PC-3 (cell line): ENCODE data around the gene TCF20.

Experiments
- CTCF ChIP-seq: fragments of 300-600 bp; sonication (generic); conservative IDR thresholded peaks from 2 replicates; pipeline ENCODE4 v1.5.1; 2017; ENCODE audit warnings: antibody characterized with exemption, low read depth, mild to moderate bottlenecking, low read length
- EZH2phosphoT487 ChIP-seq: fragments of 300-600 bp; sonication (generic); IDR thresholded peaks from 2 replicates; pipeline ENCODE4 v1.6.1; 2018; ENCODE audit warnings: mild to moderate bottlenecking, antibody characterized with exemption, low read length, borderline replicate concordance

- peak; percentile 59 for TF ChIP-seq CTCF
- no peak for TF ChIP-seq EZH2phosphoT487
Measured at GRCh38 chr22:42313804-42314581, 43.5 kb upstream of the TCF20 start.
